ENCODE results near the gene ABHD2.

Gene ABHD2

GRCh38 chr15:89201465-89202005 lies 113.3 kb downstream of the ABHD2 start:
- ChIA-PET POLR2A (no interaction called here), CTCF (no interaction called here)
- DNase-seq (ENCODE audit: extremely low spot score), result no peak
- TF ChIP-seq LEF1 (IDR thresholded peaks at IDR 0.05; ENCODE audit: borderline replicate concordance), result no peak
- no peak for TF ChIP-seq PKNOX1 (IDR thresholded peaks at IDR 0.05)
- TF ChIP-seq SP1 (IDR thresholded peaks at IDR 0.05), result no peak
- no peak for TF ChIP-seq NFRKB (IDR thresholded peaks at IDR 0.05)
- TF ChIP-seq BHLHE40 (IDR thresholded peaks at IDR 0.05; ENCODE audit: borderline replicate concordance), result no peak
- no peak for TF ChIP-seq SUZ12 (IDR thresholded peaks at IDR 0.05)
- no peak for TF ChIP-seq TARDBP (IDR thresholded peaks at IDR 0.05)
- TF ChIP-seq CTBP1 (IDR thresholded peaks at IDR 0.05; ENCODE audit: borderline replicate concordance), result no peak
- no peak for TF ChIP-seq ZNF384 (IDR thresholded peaks at IDR 0.05)
- TF ChIP-seq FOXK2 (IDR thresholded peaks at IDR 0.05), result no peak
- TF ChIP-seq HDGF (IDR thresholded peaks at IDR 0.05; ENCODE audit: borderline replicate concordance), result no peak

- CTCF ChIA-PET, result no interaction called here
- DNase-seq (ENCODE audit: extremely low spot score), result no peak
- POLR2A ChIA-PET, result no interaction called here
- no peak for TF ChIP-seq ARNT (IDR thresholded peaks at IDR 0.05)
Observed at GRCh38 chr15:89203705-89204273, 115.5 kb downstream of the ABHD2 start.

GRCh38 chr15:89205991-89206585 lies 117.8 kb downstream of the ABHD2 start:
- no peak for TF ChIP-seq ZNF384 (IDR thresholded peaks at IDR 0.05)
- TF ChIP-seq L3MBTL2 (conservative IDR thresholded peaks at IDR 0.05), result no peak
- TF ChIP-seq TARDBP (IDR thresholded peaks at IDR 0.05), result no peak
- no peak for TF ChIP-seq FOXA1 (IDR thresholded peaks at IDR 0.05)
- no peak for TF ChIP-seq ARNT (IDR thresholded peaks at IDR 0.05)
- no peak for TF ChIP-seq FOXM1 (IDR thresholded peaks at IDR 0.05; ENCODE audit: borderline replicate concordance)
- TF ChIP-seq FOXK2 (IDR thresholded peaks at IDR 0.05), result no peak
- TF ChIP-seq SP1 (IDR thresholded peaks at IDR 0.05), result no peak
- no peak for TF ChIP-seq ELF4 (IDR thresholded peaks at IDR 0.05)
- no peak for TF ChIP-seq LEF1 (IDR thresholded peaks at IDR 0.05; ENCODE audit: borderline replicate concordance)
- TF ChIP-seq SUZ12 (IDR thresholded peaks at IDR 0.05), result no peak
- TF ChIP-seq CTBP1 (IDR thresholded peaks at IDR 0.05; ENCODE audit: borderline replicate concordance), result no peak
- no peak for TF ChIP-seq HDGF (IDR thresholded peaks at IDR 0.05; ENCODE audit: borderline replicate concordance)
- TF ChIP-seq NFRKB (IDR thresholded peaks at IDR 0.05), result no peak
- TF ChIP-seq PKNOX1 (IDR thresholded peaks at IDR 0.05), result no peak
- no peak for TF ChIP-seq BHLHE40 (IDR thresholded peaks at IDR 0.05; ENCODE audit: borderline replicate concordance)
- no peak for DNase-seq (ENCODE audit: extremely low spot score)
- POLR2A ChIA-PET, result interaction anchor here (1.2 to 2.0 kb wide), 5 partner anchors 9 to 39 kb away, joined by 3 to 29 read pairs (median 7); partner anchors contain the start of gene FANCI
- CTCF ChIA-PET, result interaction anchor here (0.5 to 2.5 kb wide), 25 partner anchors 8 to 152 kb away, joined by 3 to 33 read pairs (median 6); partner anchors contain the start of gene FANCI

- DNase-seq (ENCODE audit: extremely low spot score), result peak; percentile 95
- POLR2A ChIA-PET, result interaction anchor here (1.3 to 2.0 kb wide), 4 partner anchors 8 to 38 kb away, joined by 3 to 29 read pairs (median 6); partner anchors contain the start of gene FANCI
- CTCF ChIA-PET, result interaction anchor here (0.5 to 2.5 kb wide), 35 partner anchors 8 to 151 kb away, joined by 3 to 33 read pairs (median 4); partner anchors contain the start of gene FANCI
- TF ChIP-seq HDGF (IDR thresholded peaks at IDR 0.05; ENCODE audit: borderline replicate concordance), result no peak
- no peak for TF ChIP-seq PKNOX1 (IDR thresholded peaks at IDR 0.05)
- TF ChIP-seq FOXA1 (IDR thresholded peaks at IDR 0.05), result no peak
- TF ChIP-seq FOXM1 (IDR thresholded peaks at IDR 0.05; ENCODE audit: borderline replicate concordance), result no peak
- TF ChIP-seq ELF4 (IDR thresholded peaks at IDR 0.05), result no peak
- TF ChIP-seq L3MBTL2 (conservative IDR thresholded peaks at IDR 0.05), result no peak
- TF ChIP-seq CTBP1 (IDR thresholded peaks at IDR 0.05; ENCODE audit: borderline replicate concordance), result no peak
- TF ChIP-seq NFRKB (IDR thresholded peaks at IDR 0.05), result no peak
- TF ChIP-seq ZNF384 (IDR thresholded peaks at IDR 0.05), result no peak
Observed at GRCh38 chr15:89206908-89207331, 118.7 kb downstream of the ABHD2 start.

GRCh38 chr15:89208256-89208655 lies 120.0 kb downstream of the ABHD2 start:
- ChIA-PET CTCF (interaction anchor here (1.2 kb wide), 1 partner anchor 57 kb away, joined by 5 read pairs; no protein-coding TSS in a partner anchor), POLR2A (interaction anchor here (2.0 kb wide), 1 partner anchor 34 kb away, joined by 5 read pairs; no protein-coding TSS in a partner anchor)
- no peak for TF ChIP-seq LEF1 (IDR thresholded peaks at IDR 0.05; ENCODE audit: borderline replicate concordance)
- no peak for DNase-seq (ENCODE audit: extremely low spot score)

- no peak for DNase-seq (ENCODE audit: extremely low spot score)
- ChIA-PET CTCF (interaction anchor here (0.9 kb wide), 1 partner anchor 11 kb away, joined by 3 read pairs; no protein-coding TSS in a partner anchor), POLR2A (interaction anchor here (1.7 kb wide), 1 partner anchor 35 kb away, joined by 8 read pairs; the partner anchor contains the start of gene FANCI)
- TF ChIP-seq ARNT (IDR thresholded peaks at IDR 0.05) (no peak), TARDBP (IDR thresholded peaks at IDR 0.05) (no peak)
Observed at GRCh38 chr15:89209057-89209456, 120.8 kb downstream of the ABHD2 start.
